Heart left ventricle (tissue), 16 donors: ENCODE results near the gene WIPF2. TPM values are rescaled to one million over a fixed set of nuclear protein-coding genes. Genes with fewer than 3 reads are reported as not detected.

Experiments
- ATAC-seq, 4 donors: fragments of 200-7000 bp; cut with Tn5 transposase; one replicate each; pipeline ENCODE4 v1.9.1; 2020 to 2022; ENCODE audit warnings: moderate library complexity in 4 of 4, mild to moderate bottlenecking in 3 of 4, moderate number of reproducible peaks in 1 of 4
- DNase-seq, 5 donors: peaks; one replicate each; pipeline ENCODE4 v3.0.0-alpha.2; 2020
- H3K27ac ChIP-seq, 12 donors: fragments of 200-600 bp; sonication (generic) in 4 of 12; one replicate each; pipeline versions ENCODE4 v1.5.0 to v1.8.0; 2016 to 2022; ENCODE audit warnings: mild to moderate bottlenecking in 2 of 12
- H3K27me3 ChIP-seq, 9 donors: fragments of 200-600 bp; sonication (generic) in 2 of 9; one replicate each; pipeline versions ENCODE4 v1.5.1 to v1.8.0; 2016 to 2022; ENCODE audit warnings: mild to moderate bottlenecking in 3 of 9
- H3K36me3 ChIP-seq, 9 donors: fragments of 200-600 bp; sonication (generic) in 2 of 9; one replicate each; pipeline versions ENCODE4 v1.5.0 to v1.8.0; 2018 to 2022; ENCODE audit warnings: mild to moderate bottlenecking in 2 of 9
- H3K4me1 ChIP-seq, 12 donors: fragments of 200-600 bp; sonication (generic) in 4 of 12; one replicate each; pipeline versions ENCODE4 v1.5.0 to v1.8.0; 2016 to 2022; ENCODE audit warnings: mild to moderate bottlenecking in 3 of 12
- H3K4me3 ChIP-seq, 12 donors: fragments of 200-600 bp; sonication (generic) in 4 of 12; one replicate each; pipeline versions ENCODE4 v1.5.0 to v1.8.0; 2017 to 2022; ENCODE audit warnings: mild to moderate bottlenecking in 9 of 12, moderate library complexity in 4 of 12
- H3K9me3 ChIP-seq, 12 donors: fragments of 200-600 bp; sonication (generic) in 4 of 12; one replicate each; pipeline versions ENCODE4 v1.5.0 to v1.8.0; 2016 to 2022; ENCODE audit warnings: mild to moderate bottlenecking in 1 of 12
- POLR2A ChIP-seq, 2 donors: fragments of 450-650 bp; IDR thresholded peaks; one replicate each; pipeline ENCODE4 v1.6.1; 2017; ENCODE audit warnings: antibody characterized with exemption in 2 of 2, mild to moderate bottlenecking in 2 of 2, moderate library complexity in 2 of 2
- WGBS, 4 donors: extraction: QIAGEN DNeasy Blood & Tissue Kit in 2 of 4; methylation state at CpG; one replicate each; pipeline versions ENCODE4 v1.1.5 to v1.1.7; 2013 to 2018; 5-methylcytosine and 5-hydroxymethylcytosine counted together
- intact Hi-C, 10 donors: fragments of 100-400 bp; cut with DNase I; formaldehyde crosslinking; loops; one replicate each; pipeline versions ENCODE4 v1.11.1 to v1.14.2; 2022
- long read RNA-seq, 3 donors: library from polyadenylated mRNA; unstranded; transcript quantifications; one replicate each; pipeline ENCODE4 v2.0.0, GENCODE V29; 2020 to 2021
- polyA plus RNA-seq, 2 donors: library from polyadenylated mRNA; stranded (reverse); fragments of 200-250 nt; gene quantifications; one replicate each; pipeline ENCODE4 v1.2.3, GENCODE V29; 2013
- total RNA-seq, 9 donors: library from RNA; depleted of rRNA in 2 of 9; stranded (reverse); fragments of >200 nt in 2 of 9; fragmentation: NEBNext Ultra II Directional in 3 of 9; extraction: Animal tissue kit (Norgen Biotek cat#: 25700) in 3 of 9; gene quantifications; one replicate each; pipeline versions ENCODE4 v1.1.0 to v1.2.4, GENCODE V29; 2016 to 2023
- TF ChIP-seq, protein P1 (sequence below), 12 donors: fragments of 200-600 bp; sonication (generic) in 4 of 12; IDR thresholded peaks; one replicate each; pipeline versions ENCODE4 v1.5.0 to v1.8.0; 2018 to 2022; ENCODE audit warnings: antibody characterized with exemption in 12 of 12, mild to moderate bottlenecking in 5 of 12
- donor health status: ischemic (EF 13 %, LVEDD 7.1; RV severe dilation, severe dysfunction).
- donor health status: healthy with polysubstance abuse.
- donor health status: DM: no; HTN: yes; CAD: no.
- donor health status: DM: no; HTN: no; CAD: no.
- donor health status: ischemic (EF 25% LVEDD 6.9; RV normal size, moderate dysfunction).
- donor health status: ischemic (EF 25% LVEDD 5.7; RV mildly dilated, moderate dysfunction).
- donor health status: healthy.
- donor health status: DM: yes; HTN: yes; CAD: no.
- donor health status: ischemic (EF 35%, LVEDD 5.7; RV mildly dilated, moderate dysfunction).
- donor health status: nonischemic (EF 11% LVEDD 7.7; RV severe dilation, severe dysfunction).
- donor health status: DM: yes; HTN: yes; CAD: no.
- donor health status: PGD.
- donor health status: ischemic (EF 29% LVEDD 5.4; RV normal size, mild dysfunction).
- donor health status: nonischemic (EF 23%, LVEDD 6.1; RV moderate dilation, normal function).

WIPF2 gene, protein sequence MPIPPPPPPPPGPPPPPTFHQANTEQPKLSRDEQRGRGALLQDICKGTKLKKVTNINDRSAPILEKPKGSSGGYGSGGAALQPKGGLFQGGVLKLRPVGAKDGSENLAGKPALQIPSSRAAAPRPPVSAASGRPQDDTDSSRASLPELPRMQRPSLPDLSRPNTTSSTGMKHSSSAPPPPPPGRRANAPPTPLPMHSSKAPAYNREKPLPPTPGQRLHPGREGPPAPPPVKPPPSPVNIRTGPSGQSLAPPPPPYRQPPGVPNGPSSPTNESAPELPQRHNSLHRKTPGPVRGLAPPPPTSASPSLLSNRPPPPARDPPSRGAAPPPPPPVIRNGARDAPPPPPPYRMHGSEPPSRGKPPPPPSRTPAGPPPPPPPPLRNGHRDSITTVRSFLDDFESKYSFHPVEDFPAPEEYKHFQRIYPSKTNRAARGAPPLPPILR
- total RNA-seq (10 to 100 TPM in 6 of 9 donors, 1 to 10 TPM in 3; 8.4 to 17.6 (median 11.2) TPM), polyA plus RNA-seq (10 to 100 TPM in 1 of 2 donors, 1 to 10 TPM in 1; 6.6 to 12.2 TPM)
- long read RNA-seq, donor 1, transcript WIPF2-205 (3 exons, 554 nt): major isoform, 9 of 16 reads
- long read RNA-seq, donor 1, partial matches to known transcripts: 0 of 16 reads
- long read RNA-seq, donor 1, other reads (novel, unspliced or antisense): 7 of 16 reads
- long read RNA-seq, donor 2, transcript WIPF2-205 (3 exons, 554 nt): major isoform, 12 of 17 reads
- long read RNA-seq, donor 2, partial matches to known transcripts: 1 of 17 reads
- long read RNA-seq, donor 2, other reads (novel, unspliced or antisense): 4 of 17 reads
- long read RNA-seq, donor 3, full-length matches to known transcripts: 10 of 14 reads
- long read RNA-seq, donor 3, partial matches to known transcripts: 3 of 14 reads
- long read RNA-seq, donor 3, other reads (novel, unspliced or antisense): 1 of 14 reads

DNA sequence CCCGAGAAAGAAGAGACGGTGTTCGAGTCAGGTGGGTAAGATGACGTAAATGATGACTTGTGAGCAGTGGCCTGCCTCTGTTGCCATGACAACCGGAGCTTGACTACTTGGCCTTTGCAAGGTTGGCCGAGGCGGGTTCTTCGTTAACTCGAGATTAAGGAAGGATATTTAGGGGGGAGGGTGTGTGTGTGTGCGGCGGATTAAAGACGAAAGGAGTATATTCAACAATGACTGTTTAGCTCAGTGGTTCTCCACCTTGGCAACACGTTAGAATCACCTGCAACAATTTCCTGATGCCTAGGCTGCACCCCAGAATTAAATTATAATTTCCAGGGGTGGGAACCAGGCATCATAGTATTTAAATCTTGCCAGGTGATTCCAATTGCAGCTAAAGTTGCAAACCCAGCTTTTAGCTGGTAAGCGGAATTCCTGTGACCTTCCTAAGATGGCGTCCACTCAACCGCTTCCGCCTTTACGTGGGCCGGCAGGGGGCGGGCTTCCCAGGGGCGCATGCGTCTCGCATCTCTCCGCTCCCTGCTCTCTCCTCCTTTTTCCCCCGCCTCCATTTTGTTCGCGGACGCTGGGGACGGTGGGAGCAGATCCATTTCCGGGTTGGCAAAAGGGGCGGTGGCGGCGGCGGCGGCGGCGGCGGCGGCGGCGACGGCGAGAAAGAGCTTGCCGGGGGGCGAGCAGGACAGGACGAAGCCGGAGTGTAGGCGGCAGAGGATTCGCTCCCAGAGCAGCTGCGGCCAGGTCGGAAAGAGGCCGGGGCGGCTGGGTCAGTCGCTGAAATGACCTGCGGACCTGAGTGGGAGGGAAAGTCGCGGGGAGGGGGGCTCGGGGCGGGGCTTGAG, at the start of gene WIPF2:
TSS of gene WIPF2 (plus strand) at position 565 of the 854 bp plus-strand sequence. CDS start 37,156 bp downstream, outside the sequence.
- TF ChIP-seq, protein P1, sequence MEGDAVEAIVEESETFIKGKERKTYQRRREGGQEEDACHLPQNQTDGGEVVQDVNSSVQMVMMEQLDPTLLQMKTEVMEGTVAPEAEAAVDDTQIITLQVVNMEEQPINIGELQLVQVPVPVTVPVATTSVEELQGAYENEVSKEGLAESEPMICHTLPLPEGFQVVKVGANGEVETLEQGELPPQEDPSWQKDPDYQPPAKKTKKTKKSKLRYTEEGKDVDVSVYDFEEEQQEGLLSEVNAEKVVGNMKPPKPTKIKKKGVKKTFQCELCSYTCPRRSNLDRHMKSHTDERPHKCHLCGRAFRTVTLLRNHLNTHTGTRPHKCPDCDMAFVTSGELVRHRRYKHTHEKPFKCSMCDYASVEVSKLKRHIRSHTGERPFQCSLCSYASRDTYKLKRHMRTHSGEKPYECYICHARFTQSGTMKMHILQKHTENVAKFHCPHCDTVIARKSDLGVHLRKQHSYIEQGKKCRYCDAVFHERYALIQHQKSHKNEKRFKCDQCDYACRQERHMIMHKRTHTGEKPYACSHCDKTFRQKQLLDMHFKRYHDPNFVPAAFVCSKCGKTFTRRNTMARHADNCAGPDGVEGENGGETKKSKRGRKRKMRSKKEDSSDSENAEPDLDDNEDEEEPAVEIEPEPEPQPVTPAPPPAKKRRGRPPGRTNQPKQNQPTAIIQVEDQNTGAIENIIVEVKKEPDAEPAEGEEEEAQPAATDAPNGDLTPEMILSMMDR (IDR thresholded peaks at IDR 0.05): peak; percentile 56 to 93 (median 82)
- peak in 1 of 2 donors; percentile 79 for TF ChIP-seq POLR2A (IDR thresholded peaks at IDR 0.05)
- H3K27me3 ChIP-seq: no peaks in the 10 kb centered on the region
- 2 to 3% (median 2%) methylated on average over 42 to 59 of the region's 59 CpGs for WGBS, 4 donors
- H3K4me1 ChIP-seq: peaks cover 0 to 25% (median 12%) of the 10 kb centered on the region in 12 donors
- peak; percentile 98 to 99 (median 99) for ATAC-seq
- H3K4me3 ChIP-seq: peak within 1 kb of the TSS; percentile 53 to 91 (median 71)
- peaks cover 0 to 4% (median 0%) of the 10 kb centered on the region in 9 donors for H3K36me3 ChIP-seq
- no peaks in the 10 kb centered on the region for H3K9me3 ChIP-seq
- intact Hi-C loops: loop anchor here in 7 of 10 donors (5.0 to 10.0 kb wide), 4 partner anchors 56 to 136 kb away; partner anchors contain the start of gene CDC6 (in 5 of the 7)
- peak within 1 kb of the TSS; percentile 69 to 96 (median 91) for H3K27ac ChIP-seq
- DNase-seq: peak; percentile 97 to 98 (median 97)

DNA sequence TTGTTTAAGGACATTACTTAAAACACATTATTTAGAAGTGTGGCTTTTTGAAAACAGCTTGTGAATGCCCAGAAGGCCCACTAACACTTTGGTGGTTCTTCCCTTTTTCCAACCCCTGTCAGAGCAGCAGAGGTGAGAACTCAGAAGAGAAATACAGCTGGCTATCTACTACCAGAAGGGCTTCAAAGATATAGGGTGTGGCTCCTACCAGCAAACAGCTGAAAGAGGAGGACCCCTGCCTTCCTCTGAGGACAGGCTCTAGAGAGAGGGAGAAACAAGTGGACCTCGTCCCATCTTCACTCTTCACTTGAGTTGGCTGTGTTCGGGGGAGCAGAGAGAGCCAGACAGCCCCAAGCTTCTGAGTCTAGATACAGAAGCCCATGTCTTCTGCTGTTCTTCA, 48.8 kb upstream of the WIPF2 start:
- intact Hi-C loops: loop anchor here in 1 of 10 donors (10.0 kb wide), 1 partner anchor 146 kb away; no protein-coding TSS in a partner anchor
- WGBS, 4 donors: 78 to 92% (median 84%) methylated on average over 2 of the region's 2 CpGs
- TF ChIP-seq, protein P1 (IDR thresholded peaks at IDR 0.05): no peak
- no peak for TF ChIP-seq POLR2A (IDR thresholded peaks at IDR 0.05)

DNA sequence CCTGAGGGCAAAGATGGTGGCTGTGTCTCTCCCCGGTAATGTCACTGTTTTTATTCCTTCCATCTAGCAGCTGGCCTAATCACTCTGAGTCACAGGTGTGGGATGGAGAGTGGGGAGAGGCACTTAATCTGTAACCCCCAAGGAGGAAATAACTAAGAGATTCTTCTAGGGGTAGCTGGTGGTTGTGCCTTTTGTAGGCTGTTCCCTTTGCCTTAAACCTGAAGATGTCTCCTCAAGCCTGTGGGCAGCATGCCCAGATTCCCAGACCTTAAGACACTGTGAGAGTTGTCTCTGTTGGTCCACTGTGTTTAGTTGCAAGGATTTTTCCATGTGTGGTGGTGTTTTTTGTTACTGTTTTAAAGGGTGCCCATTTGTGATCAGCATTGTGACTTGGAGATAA, 47.4 kb upstream of the WIPF2 start:
- no peaks in the 10 kb centered on the region for H3K27me3 ChIP-seq
- no peaks in the 10 kb centered on the region for H3K9me3 ChIP-seq
- no peak overlapping the region for H3K27ac ChIP-seq
- no peak for ATAC-seq
- intact Hi-C loops: loop anchor here in 1 of 10 donors (10.0 kb wide), 1 partner anchor 147 kb away; no protein-coding TSS in a partner anchor
- 89 to 100% (median 99%) methylated on average over 1 of the region's 1 CpG for WGBS, 4 donors
- no peak overlapping the region for H3K4me3 ChIP-seq
- DNase-seq: no peak
- H3K36me3 ChIP-seq: peaks cover 0 to 98% (median 78%) of the 10 kb centered on the region in 9 donors
- TF ChIP-seq POLR2A (IDR thresholded peaks at IDR 0.05): no peak
- TF ChIP-seq, protein P1 (IDR thresholded peaks at IDR 0.05): no peak
- peaks cover 0 to 10% (median 4%) of the 10 kb centered on the region in 12 donors for H3K4me1 ChIP-seq

More for the DNA sequence above, 48.8 kb upstream of the WIPF2 start:
- Histone ChIP-seq H3K27ac (no peak overlapping the region), H3K9me3 (no peaks in the 10 kb centered on the region), H3K4me3 (no peak overlapping the region), H3K36me3 (peaks cover 0 to 99% (median 92%) of the 10 kb centered on the region in 9 donors), H3K4me1 (peaks cover 0 to 9% (median 4%) of the 10 kb centered on the region in 12 donors), H3K27me3 (no peaks in the 10 kb centered on the region)
- no peak for DNase-seq
- no peak for ATAC-seq
